MCF 10A (cell line): ENCODE data around the gene RSPH4A. TPM values are rescaled to one million over a fixed set of nuclear protein-coding genes. Genes with fewer than 3 reads are reported as not detected.

ENCODE experiments used
- BruUV-seq: library from RNA; stranded (reverse); fragments of 400-500 nt; replicated peaks from 2 replicates; lab custom pipeline; 2021; lab: Mats Ljungman, UMichigan
- CTCF ChIA-PET: fragments of 300-600 bp; sonication (Branson Sonifier 250); formaldehyde crosslinking; extraction: SDS; loops from one replicate; lab custom pipeline; 2021; ENCODE audit warnings: antibody characterized with exemption, inconsistent platforms; lab: Yijun Ruan, JAX
- POLR2A ChIA-PET: fragments of 300-600, 350-650 bp; sonication (Branson Sonifier 250); formaldehyde crosslinking; extraction: SDS; loops from one replicate; lab custom pipeline; 2020; ENCODE audit warnings: antibody characterized with exemption, inconsistent platforms; lab: Yijun Ruan, JAX
- DNase-seq: peaks from one replicate; pipeline ENCODE4 v3.0.0-alpha.2; 2018; ENCODE audit not compliant: unreplicated experiment
- H3K27ac Mint-ChIP-seq: one replicate; pipeline ENCODE4 v1.8.0; 2022; ENCODE audit warnings: mild to moderate bottlenecking, low read depth, mixed read lengths; ENCODE audit not compliant: unreplicated experiment
- H3K27me3 Mint-ChIP-seq: one replicate; pipeline ENCODE4 v1.8.0; 2022; ENCODE audit warnings: mixed read lengths; ENCODE audit not compliant: insufficient read depth, unreplicated experiment
- H3K36me3 Mint-ChIP-seq: one replicate; pipeline ENCODE4 v1.8.0; 2022; ENCODE audit warnings: mild to moderate bottlenecking, moderate library complexity, mixed read lengths; ENCODE audit not compliant: insufficient read depth, unreplicated experiment
- H3K4me1 Mint-ChIP-seq: one replicate; pipeline ENCODE4 v1.8.0; 2022; ENCODE audit warnings: mixed read lengths; ENCODE audit not compliant: insufficient read depth, unreplicated experiment
- H3K4me3 Mint-ChIP-seq: one replicate; pipeline ENCODE4 v1.8.0; 2022; ENCODE audit warnings: mild to moderate bottlenecking, moderate library complexity, mixed read lengths; ENCODE audit not compliant: unreplicated experiment
- H3K9me3 Mint-ChIP-seq: one replicate; pipeline ENCODE4 v1.8.0; 2022; ENCODE audit warnings: mixed read lengths; ENCODE audit not compliant: unreplicated experiment
- CTCF ChIP-seq: fragments of 200-600 bp; IDR thresholded peaks from one replicate; pipeline ENCODE4 v1.8.0; 2022; ENCODE audit warnings: antibody characterized with exemption, mild to moderate bottlenecking; ENCODE audit not compliant: unreplicated experiment
- intact Hi-C: fragments of 100-400 bp; cut with micrococcal nuclease; formaldehyde crosslinking; loops from 2 replicates; pipeline ENCODE4 v1.14.1; 2022
- total RNA-seq: library from RNA; stranded (reverse); gene quantifications from 2 replicates; pipeline ENCODE4 v1.2.3, GENCODE V29; 2022

RSPH4A gene
- total RNA-seq, 1 experiment from 2014 or later = not detected

- no peaks in the 10 kb centered on the region for H3K9me3 Mint-ChIP-seq
- POLR2A ChIA-PET = interaction anchor here (0.6 to 5.3 kb wide), 47 partner anchors 8 to 558 kb away, joined by 3 to 83 read pairs (median 5); partner anchors contain the start of genes CALHM5, DSE, FRK and KPNA5
- no TSS peak for BruUV-seq
Observed at GRCh38 chr6:116570856-116571682, 45.2 kb upstream of the RSPH4A start, which contains the start of gene RWDD1. Gene RWDD1 (plus strand): TSS chr6:116571504. CDS start chr6:116571583, 79 bp downstream.

GRCh38 chr6:116571683-116572000, 44.6 kb upstream of the RSPH4A start:
- peaks cover 23% of the 10 kb centered on the region for H3K36me3 Mint-ChIP-seq
- no peaks in the 10 kb centered on the region for H3K9me3 Mint-ChIP-seq
- peaks cover 25% of the 10 kb centered on the region for H3K4me1 Mint-ChIP-seq
- no peaks in the 10 kb centered on the region for H3K27me3 Mint-ChIP-seq
- no peak for TF ChIP-seq CTCF
- CTCF ChIA-PET = interaction anchor here (0.7 to 3.1 kb wide), 10 partner anchors 9 to 303 kb away, joined by 3 to 17 read pairs (median 7); no protein-coding TSS in a partner anchor
- POLR2A ChIA-PET = interaction anchor here (0.6 to 5.3 kb wide), 40 partner anchors 9 to 511 kb away, joined by 3 to 83 read pairs (median 5); partner anchors contain the start of genes CALHM5, DSE, FRK and KPNA5
- peak overlapping the region; percentile 98 for H3K4me3 Mint-ChIP-seq
- intact Hi-C loops = loop anchor here (10.0 kb wide), 1 partner anchor 457 kb away; no protein-coding TSS in a partner anchor
- TSS peak; percentile 37 for BruUV-seq
- no peak for DNase-seq
- peak overlapping the region; percentile 98 for H3K27ac Mint-ChIP-seq

More at GRCh38 chr6:116570856-116571682, 45.2 kb upstream of the RSPH4A start, which contains the start of gene RWDD1:
- H3K4me3 Mint-ChIP-seq = peak within 1 kb of the TSS; percentile 98
- CTCF ChIA-PET = interaction anchor here (0.6 to 3.1 kb wide), 20 partner anchors 8 to 313 kb away, joined by 3 to 17 read pairs (median 4); no protein-coding TSS in a partner anchor
- H3K27ac Mint-ChIP-seq = peak within 1 kb of the TSS; percentile 98
- no peak for TF ChIP-seq CTCF
- DNase-seq = peak; percentile 98
- no peaks in the 10 kb centered on the region for H3K27me3 Mint-ChIP-seq
- peaks cover 18% of the 10 kb centered on the region for H3K36me3 Mint-ChIP-seq
- intact Hi-C loops = loop anchor here (10.0 kb wide), 1 partner anchor 456 kb away; no protein-coding TSS in a partner anchor
- H3K4me1 Mint-ChIP-seq = peaks cover 25% of the 10 kb centered on the region

- TF ChIP-seq CTCF = no peak
- intact Hi-C loops = loop anchor here (10.0 kb wide), 1 partner anchor 457 kb away; no protein-coding TSS in a partner anchor
- peak; percentile 41 for DNase-seq
- no peaks in the 10 kb centered on the region for H3K27me3 Mint-ChIP-seq
- H3K4me1 Mint-ChIP-seq = peaks cover 25% of the 10 kb centered on the region
- H3K27ac Mint-ChIP-seq = peak overlapping the region; percentile 98
- POLR2A ChIA-PET = interaction anchor here (0.7 to 5.3 kb wide), 29 partner anchors 10 to 512 kb away, joined by 3 to 83 read pairs (median 5); partner anchors contain the start of genes DSE, FRK, RSPH4A and TSPYL1
- H3K36me3 Mint-ChIP-seq = peaks cover 26% of the 10 kb centered on the region
- no peaks in the 10 kb centered on the region for H3K9me3 Mint-ChIP-seq
- CTCF ChIA-PET = interaction anchor here (0.7 to 3.1 kb wide), 13 partner anchors 8 to 462 kb away, joined by 3 to 17 read pairs (median 4); no protein-coding TSS in a partner anchor
- BruUV-seq = no TSS peak
- H3K4me3 Mint-ChIP-seq = peak overlapping the region; percentile 98
Observed at GRCh38 chr6:116572162-116572561, 44.1 kb upstream of the RSPH4A start.
